ENCODE measurements around the gene CACNA1I. TPM values are rescaled to one million over a fixed set of nuclear protein-coding genes. Genes with fewer than 3 reads are reported as not detected.

The CACNA1I gene
- total RNA-seq, 4 donors from 2014 or later = under 0.01 to 0.15 TPM; not detected in 2

DNA sequence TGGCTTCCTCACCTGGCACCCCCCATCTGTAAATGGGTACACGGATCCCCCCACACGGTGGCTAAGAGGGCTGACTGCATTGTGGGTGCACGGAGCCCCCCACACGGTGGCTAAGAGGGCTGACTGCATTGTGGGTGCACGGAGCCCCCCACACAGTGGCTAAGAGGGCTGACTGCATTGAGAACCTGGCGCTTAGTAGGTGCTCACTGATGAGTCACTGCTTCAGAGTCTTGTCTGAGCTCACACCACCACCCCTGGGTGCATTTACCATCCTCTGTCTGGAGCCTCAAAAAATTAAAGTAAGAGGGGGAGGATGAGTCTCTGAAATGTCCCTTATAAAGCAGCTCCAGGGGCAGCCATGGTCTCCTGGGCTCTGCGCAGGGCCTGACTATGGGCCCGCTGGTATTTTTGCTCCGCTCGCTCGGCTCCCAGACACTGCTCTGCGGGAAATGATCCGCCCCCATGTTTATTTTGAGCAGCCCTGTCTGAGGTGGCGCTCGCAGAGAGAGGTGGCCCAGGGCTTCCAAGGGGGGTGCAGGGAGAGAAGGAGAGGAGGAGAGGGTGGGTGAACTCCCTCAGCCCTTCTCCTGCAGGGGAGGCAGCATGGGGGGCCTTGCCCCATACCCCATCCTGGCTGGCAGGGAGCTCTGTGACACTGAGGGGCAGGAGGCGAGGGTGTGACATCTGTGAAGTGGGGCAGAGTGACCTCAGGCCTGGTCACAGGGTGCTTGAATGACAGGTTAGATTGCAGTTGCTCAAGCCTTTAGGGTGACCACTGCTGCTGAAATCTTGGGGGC, 82.6 kb downstream of the CACNA1I start:
- no peak for TF ChIP-seq POLR2A (IDR thresholded peaks at IDR 0.05)
- TF ChIP-seq, protein P1, sequence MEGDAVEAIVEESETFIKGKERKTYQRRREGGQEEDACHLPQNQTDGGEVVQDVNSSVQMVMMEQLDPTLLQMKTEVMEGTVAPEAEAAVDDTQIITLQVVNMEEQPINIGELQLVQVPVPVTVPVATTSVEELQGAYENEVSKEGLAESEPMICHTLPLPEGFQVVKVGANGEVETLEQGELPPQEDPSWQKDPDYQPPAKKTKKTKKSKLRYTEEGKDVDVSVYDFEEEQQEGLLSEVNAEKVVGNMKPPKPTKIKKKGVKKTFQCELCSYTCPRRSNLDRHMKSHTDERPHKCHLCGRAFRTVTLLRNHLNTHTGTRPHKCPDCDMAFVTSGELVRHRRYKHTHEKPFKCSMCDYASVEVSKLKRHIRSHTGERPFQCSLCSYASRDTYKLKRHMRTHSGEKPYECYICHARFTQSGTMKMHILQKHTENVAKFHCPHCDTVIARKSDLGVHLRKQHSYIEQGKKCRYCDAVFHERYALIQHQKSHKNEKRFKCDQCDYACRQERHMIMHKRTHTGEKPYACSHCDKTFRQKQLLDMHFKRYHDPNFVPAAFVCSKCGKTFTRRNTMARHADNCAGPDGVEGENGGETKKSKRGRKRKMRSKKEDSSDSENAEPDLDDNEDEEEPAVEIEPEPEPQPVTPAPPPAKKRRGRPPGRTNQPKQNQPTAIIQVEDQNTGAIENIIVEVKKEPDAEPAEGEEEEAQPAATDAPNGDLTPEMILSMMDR (IDR thresholded peaks at IDR 0.05) = no peak
- intact Hi-C loops (cut with DNase I; ENCODE audit: low total_unique reads) = no loop called here
- no peak for DNase-seq
- no peaks in the 10 kb centered on the region for H3K9me3 ChIP-seq
- H3K4me1 ChIP-seq = no peaks in the 10 kb centered on the region
- H3K4me3 ChIP-seq = no peak overlapping the region
- H3K27ac ChIP-seq = no peak overlapping the region
- peaks cover 0 to 4% of the 10 kb centered on the region in 2 donors for H3K27me3 ChIP-seq
- H3K36me3 ChIP-seq = no peaks in the 10 kb centered on the region

DNA sequence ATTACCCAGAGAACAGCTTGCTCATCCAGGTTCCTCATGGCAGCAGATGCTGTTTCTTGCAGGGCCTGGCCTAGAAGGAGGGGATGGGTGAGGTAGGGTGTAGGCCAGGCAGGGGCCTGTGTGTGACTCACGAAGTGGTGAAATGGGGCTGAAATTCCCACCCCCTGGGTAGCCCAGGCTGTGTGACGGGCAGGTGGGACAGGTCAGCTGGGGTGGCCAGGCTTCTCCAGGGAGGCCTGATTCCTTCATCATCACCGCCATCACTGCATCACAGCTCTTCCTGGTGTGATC, 83.2 kb downstream of the CACNA1I start:
- Histone ChIP-seq H3K27me3 (peaks cover 0 to 4% of the 10 kb centered on the region in 2 donors), H3K27ac (no peak overlapping the region), H3K9me3 (no peaks in the 10 kb centered on the region), H3K36me3 (no peaks in the 10 kb centered on the region), H3K4me1 (no peaks in the 10 kb centered on the region), H3K4me3 (no peak overlapping the region)
- no peak for DNase-seq
- intact Hi-C loops (cut with DNase I; ENCODE audit: low total_unique reads) = no loop called here
- TF ChIP-seq, protein P1 (IDR thresholded peaks at IDR 0.05) = no peak
- no peak for TF ChIP-seq POLR2A (IDR thresholded peaks at IDR 0.05)

DNA sequence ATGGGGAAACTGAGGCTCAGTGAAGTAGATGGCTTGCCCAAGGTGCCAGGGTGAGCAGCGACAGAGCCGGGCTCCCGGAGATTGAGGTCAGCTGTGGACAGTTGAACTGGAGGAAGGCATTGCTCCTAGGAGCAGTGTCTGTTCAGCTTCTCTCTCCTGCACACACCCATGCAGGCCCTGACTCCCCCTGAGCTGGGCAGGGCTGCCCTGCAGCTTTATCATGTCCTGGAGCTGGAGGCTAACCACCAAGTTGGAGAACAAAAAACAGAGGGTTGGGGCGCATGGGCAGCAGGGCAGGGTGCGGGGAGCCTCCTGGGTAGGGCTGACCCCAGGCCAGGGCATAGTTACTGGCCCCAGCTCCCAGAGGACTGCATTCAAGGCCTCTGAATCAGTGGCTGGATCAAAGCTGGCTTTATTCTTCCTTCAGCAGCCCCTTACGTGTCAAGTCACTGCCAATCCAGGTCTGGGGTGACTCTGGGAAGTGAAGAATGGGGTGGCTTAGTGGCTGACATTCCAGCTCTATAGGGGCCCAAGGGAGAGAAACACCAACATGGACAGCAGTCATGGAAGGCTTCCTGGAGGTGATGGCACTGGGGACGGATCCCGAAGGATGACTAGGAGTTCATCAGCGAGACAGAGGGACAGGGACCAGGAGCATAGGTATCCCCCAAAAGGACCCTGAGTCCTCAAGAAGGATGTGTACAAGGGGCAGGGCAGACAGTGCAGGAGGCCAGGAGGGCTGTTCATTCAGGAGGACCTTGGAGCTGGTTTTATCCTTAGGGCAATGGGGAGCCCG, 83.8 kb downstream of the CACNA1I start:
- H3K27ac ChIP-seq = no peak overlapping the region
- no peaks in the 10 kb centered on the region for H3K4me1 ChIP-seq
- no peak for DNase-seq
- no peak overlapping the region for H3K4me3 ChIP-seq
- TF ChIP-seq, protein P1 (IDR thresholded peaks at IDR 0.05) = no peak
- no peak for TF ChIP-seq POLR2A (IDR thresholded peaks at IDR 0.05)
- intact Hi-C loops (cut with DNase I; ENCODE audit: low total_unique reads) = no loop called here
- H3K27me3 ChIP-seq = peaks cover 0 to 4% of the 10 kb centered on the region in 2 donors
- no peaks in the 10 kb centered on the region for H3K9me3 ChIP-seq
- no peaks in the 10 kb centered on the region for H3K36me3 ChIP-seq

DNA sequence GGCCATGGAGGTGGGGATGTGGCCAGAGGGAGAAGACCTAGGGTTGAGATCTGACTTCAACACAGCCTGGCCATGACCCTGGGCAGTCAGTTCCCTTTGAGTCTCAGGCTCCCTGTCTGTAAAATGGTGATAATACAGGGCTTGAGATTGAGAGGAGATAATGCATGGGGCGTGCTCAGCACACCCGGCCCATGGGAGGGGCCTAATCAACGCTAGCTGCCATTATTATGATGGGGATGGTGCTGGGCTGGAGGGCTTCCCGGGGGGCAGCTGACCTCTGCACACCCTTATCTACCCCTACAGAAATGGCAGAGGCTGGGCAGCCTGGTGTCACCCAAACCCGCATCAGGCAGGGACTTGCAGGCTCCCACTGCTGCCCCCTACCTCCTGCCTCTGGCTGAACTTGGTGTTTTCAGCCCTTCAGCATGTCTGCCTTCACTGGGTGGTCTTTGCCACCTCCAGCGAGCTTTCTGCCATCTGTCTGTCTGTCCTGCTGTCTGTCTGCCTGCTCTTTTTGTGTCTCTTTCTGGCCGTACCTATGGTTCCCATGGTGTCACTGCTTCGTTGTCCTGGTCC, 84.5 kb downstream of the CACNA1I start:
- intact Hi-C loops (cut with DNase I; ENCODE audit: low total_unique reads) = no loop called here
- no peak for DNase-seq
- Histone ChIP-seq H3K27ac (no peak overlapping the region), H3K4me3 (no peak overlapping the region), H3K27me3 (peaks cover 0 to 4% of the 10 kb centered on the region in 2 donors), H3K36me3 (no peaks in the 10 kb centered on the region), H3K4me1 (no peaks in the 10 kb centered on the region), H3K9me3 (no peaks in the 10 kb centered on the region)
- TF ChIP-seq POLR2A (IDR thresholded peaks at IDR 0.05) = no peak
- TF ChIP-seq, protein P1 (IDR thresholded peaks at IDR 0.05) = no peak

DNA sequence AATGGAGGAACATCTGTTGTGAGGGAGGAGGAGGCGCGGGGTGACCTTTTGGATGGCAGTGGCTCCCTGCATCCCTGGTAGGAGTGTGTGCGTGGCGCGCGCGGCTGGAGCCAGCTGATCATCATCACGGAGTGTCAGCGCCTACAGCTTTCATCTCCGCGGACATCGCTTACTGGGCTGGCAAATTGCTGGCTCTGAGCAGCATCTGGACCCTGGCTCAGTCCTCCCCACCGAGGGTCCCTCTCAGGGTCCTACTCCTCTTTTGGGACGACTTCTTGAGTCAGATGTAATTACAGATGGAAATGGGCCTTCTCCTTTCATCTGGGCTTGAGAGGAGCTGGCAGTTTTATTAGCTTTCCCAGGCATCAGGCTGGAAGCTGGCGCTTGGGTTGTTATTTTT, 85.3 kb downstream of the CACNA1I start:
- H3K9me3 ChIP-seq = no peaks in the 10 kb centered on the region
- H3K27ac ChIP-seq = no peak overlapping the region
- intact Hi-C loops (cut with DNase I; ENCODE audit: low total_unique reads) = no loop called here
- TF ChIP-seq, protein P1 (IDR thresholded peaks at IDR 0.05) = no peak
- TF ChIP-seq POLR2A (IDR thresholded peaks at IDR 0.05) = no peak
- peaks cover 0 to 9% of the 10 kb centered on the region in 2 donors for H3K27me3 ChIP-seq
- no peaks in the 10 kb centered on the region for H3K4me1 ChIP-seq
- no peak overlapping the region for H3K4me3 ChIP-seq
- H3K36me3 ChIP-seq = no peaks in the 10 kb centered on the region
- no peak for DNase-seq
